ENCODE measurements around the gene CAPZB. TPM values are rescaled to one million over a fixed set of nuclear protein-coding genes. Genes with fewer than 3 reads are reported as not detected.
"Not testable (repeated sequence)": the region's sequence is repeated elsewhere in the genome, so short reads cannot be mapped to it uniquely, and the experiment has no call there.

Gene CAPZB
- 141 and 154 TPM in 2 replicates for total RNA-seq (2014; rRNA removed; shearing (Covaris generic))

DNA sequence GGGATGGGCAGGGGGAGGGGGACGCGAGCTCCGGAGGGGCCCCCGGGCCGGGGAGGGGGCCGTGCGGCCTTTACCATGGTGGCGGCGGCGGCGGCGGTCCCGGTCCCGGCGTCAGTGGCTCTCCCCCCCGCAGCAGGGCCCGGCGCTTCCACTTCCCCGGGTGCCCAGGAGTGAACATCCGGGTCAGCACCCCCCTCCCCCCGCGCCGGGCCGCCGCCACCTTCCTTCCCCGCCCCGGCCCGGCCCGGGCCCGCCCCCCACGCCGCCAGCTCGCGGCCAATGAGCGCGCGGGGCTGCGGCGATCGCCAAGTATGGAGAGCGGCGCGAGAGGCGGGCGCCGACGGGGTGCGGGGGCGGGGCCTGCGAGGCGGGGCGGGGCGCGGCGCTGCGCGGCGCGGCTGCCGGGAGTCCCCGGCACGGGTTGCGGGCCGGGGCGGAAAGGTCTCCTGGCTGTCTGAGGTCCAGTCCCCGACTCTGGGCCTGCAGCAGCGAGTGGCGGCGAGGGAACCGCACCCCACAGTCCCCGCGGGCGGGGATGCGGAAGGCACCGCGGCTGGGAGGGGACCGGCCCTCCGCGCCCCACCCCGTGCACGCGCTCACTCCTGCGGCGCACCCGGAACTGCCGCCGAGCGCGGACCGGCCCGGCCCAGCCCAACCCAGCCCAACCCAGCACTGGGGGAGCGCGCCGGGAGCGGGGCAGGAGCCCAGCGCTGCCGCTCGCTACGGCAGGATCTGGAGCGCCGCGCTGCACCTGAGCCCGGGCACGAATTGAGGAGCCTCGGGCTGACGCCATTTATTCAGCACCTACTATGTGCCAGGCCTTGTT, at the start of gene CAPZB:
Gene CAPZB (minus strand): TSS at position 178 of the 826 bp plus-strand sequence. CDS start 101 bp downstream, at position 77.
- DNase-seq (ENCODE audit: low read depth) = peak; percentile 97

DNA sequence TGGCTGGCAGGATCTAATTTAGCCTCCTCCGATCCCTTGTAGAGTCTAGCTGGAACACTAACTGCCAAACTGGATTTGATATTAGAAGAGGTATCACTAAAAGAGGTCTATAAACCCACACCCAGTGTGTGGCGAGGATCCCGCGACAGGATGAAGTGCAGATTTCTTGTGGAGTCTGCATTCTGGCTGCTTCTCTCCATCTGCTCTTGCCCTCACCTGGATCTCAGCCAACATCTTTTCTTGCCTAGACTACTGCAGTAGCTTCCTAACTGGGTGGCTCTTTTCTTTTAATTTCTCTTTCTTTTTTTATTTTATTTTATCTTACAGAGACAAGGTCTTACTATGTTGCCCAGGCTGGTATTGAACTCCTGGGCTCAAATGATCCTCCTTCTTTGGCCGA, 48.9 kb upstream of the CAPZB start:
- DNase-seq (ENCODE audit: low read depth) = no peak

DNA sequence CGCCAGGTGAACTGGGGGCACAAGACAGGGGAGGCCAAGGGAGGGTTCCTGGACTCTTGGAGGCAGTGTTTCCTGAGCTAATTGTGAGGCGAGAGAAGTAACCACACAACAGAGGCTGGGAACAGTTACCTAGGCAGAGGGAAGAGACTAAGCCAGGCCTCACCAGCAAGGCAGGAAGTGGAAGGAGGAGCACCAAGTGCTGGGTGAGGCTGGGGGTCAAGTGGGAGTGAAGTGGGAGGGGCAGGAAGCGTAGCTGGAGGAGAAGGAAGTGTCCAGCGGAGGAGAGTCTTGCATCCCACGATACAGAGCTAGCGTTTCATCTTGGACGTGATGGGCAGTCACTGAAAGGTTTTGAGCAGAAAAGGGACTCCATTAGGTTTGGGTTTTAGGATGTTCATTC, 48.3 kb upstream of the CAPZB start:
- DNase-seq (ENCODE audit: low read depth) = peak; percentile 20

DNA sequence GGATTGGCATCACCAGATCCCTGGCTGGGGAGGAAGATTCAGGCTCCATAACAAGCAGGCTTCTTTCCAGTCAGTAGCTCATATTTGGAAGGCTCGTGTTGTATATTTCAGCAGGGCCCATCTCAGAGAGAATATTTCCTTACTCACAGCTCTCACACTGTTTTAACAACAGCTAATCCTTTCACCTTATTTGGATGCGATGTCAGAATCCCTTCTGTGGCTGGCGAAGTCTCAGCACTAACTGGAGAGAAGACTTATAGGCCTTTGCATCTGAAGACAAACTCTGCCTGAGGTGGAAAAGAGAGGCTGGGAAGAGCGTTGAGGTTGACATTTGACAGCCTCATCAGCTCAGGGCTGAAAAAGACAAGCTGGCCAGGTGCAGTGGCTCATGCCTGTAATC, 47.2 kb upstream of the CAPZB start:
- no peak for DNase-seq (ENCODE audit: low read depth)

DNA sequence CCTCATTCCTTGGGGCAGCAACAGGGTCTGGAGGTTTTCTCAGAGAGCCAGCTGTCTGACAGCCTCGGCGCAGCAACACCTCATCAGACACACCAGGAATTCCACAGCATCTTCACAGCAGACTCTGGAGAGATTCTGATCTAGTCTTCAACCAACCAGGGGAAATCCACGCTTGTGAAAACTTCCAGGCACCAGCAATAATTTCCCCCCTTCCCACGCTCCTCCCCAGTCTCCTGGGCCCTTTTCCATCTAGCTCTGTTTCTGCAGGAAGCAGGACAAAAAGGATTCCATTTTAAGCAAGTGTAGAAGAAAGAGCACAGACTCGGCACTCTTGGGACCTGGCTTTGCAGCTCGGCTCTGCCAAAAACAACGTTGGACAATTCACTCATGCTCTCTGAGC, 44.3 kb upstream of the CAPZB start:
- DNase-seq (ENCODE audit: low read depth) = no peak

DNA sequence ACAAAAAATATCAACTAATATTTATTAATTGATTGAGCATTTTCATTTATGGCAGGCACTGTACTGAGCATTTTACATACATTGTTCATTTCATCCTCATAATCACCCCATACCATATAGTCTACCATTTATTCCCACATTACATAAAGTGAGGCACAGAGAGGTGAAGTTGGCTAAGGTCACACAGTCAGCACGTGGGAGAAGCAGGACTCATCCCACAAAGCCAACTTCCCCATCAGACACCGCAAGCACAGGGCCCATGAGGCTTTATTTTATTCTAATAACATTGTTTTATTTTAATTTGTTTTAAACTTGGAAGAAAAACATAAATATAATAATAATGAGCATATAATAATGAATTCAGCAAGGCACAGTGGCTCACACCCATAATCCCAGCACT, 43.1 kb upstream of the CAPZB start:
- DNase-seq (ENCODE audit: low read depth) = no peak

DNA sequence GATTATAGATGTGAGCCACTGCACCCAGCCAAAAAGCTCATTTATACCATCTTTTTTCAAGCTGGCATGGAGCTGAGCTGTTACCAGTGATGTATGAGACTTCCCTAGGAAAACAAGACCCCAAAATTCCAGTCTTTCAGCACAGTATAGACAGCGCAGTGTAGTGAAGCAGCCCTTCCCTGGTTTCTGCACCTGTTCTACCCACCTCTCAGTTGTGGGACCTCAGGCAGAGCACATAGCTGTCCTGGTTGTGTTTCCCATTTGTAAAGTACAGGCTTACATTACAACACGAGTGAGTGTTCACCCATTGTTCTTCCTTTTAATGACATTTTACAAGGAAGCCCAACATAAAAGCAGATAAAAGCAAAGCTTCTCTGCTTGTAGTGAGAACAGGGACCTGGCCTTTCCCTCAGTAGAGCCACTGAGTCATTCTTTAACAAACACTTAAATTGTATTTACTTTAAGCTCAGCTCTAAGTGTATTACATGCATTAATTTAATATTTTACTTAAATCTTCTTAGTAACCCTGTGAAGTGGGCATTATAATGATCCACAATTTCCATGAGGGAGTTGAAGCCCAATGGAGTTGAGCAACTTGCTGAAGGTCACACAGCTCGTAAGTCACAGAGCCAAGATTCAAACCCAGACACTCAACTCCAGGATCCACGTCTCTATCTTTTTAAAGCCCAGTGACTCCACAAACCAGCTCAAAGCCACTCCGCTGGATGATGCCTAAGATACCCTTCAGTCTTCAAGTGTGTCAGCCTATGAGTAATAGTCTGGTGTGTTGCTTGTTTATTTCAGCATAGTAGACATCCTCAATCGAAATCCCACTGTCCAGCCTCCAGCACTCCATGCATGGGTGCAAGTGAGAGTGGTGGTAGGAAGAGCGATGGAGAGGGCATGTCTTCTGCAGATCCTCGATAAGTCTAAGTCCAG, 40.5 kb upstream of the CAPZB start:
- no peak for DNase-seq (ENCODE audit: low read depth)

DNA sequence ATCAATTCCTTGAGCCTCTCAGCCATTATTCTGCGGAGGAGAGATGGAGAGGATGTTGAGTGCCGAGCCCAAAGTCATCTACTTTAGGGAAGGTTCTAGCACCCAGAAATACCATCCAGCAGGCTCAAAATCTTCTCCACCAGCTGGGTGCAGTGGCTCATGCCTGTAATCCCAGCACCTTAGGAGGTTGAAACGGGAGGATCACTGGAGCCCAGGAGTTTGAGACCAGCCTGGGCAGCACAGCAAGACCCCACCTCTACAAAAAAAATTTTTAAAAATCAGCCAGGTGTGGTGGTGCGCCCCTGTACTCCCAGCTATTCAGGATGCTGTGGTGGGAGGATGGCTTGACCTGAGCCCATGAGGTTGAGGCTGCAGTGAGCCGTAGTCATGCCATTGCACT, 39.5 kb upstream of the CAPZB start:
- no peak for DNase-seq (ENCODE audit: low read depth)

DNA sequence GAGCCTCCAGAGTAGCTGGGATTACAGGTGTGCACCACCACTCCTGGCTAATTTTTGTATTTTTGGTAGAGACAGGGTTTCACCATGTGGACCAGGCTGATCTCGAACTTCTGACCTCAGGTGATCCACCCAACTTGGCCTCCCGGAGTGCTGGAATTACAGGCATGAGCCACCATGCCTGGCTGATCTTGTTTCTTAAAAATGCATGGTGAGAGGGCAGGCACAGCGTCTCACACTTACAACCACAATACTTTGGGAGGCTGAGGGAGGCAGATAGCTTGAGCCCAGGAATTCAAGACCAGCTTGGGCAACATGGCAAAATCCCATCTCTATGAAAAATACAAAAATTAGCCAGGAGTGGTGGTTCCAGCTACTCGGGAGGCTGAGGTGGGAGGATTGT, 37.2 kb upstream of the CAPZB start:
- DNase-seq (ENCODE audit: low read depth) = not testable (repeated sequence)

DNA sequence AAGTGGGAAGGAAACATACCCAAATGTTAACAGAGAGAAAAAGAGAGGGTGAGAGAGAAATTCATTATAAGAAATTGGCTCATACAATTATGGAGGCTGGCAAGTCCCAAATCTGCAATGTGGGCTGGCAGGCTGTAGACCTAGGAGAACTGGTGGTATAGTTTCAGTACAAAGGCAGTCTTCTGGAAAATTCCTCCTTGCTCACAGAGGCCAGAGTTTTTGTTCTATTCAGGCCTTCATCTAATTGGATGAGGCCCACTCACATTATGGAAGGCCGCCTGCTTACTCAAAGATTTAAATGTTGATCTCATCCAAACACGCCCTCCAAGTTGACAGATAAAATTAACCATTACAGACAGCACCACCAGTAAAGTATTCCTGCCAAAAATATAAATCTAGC, 36.1 kb upstream of the CAPZB start:
- DNase-seq (ENCODE audit: low read depth) = no peak

DNA sequence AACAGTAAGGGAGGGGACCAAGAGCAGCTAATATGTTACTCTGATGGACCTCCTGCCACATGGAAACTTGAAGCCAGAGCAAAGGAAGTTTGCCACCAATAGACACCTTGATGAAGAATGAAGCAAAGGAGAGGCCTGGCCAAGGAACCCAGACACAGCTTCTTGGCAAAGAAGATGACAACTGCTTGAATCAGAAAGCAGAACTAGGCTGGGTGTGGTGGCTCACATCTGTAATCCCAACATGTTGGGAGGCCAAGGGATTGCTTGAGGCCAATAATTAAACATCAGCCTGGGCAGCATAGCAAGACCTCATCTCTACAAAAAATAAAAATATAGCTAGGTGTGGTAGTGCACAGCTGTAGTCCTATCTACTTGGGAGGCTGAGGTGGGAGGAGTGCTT, 31.7 kb upstream of the CAPZB start:
- DNase-seq (ENCODE audit: low read depth) = no peak

DNA sequence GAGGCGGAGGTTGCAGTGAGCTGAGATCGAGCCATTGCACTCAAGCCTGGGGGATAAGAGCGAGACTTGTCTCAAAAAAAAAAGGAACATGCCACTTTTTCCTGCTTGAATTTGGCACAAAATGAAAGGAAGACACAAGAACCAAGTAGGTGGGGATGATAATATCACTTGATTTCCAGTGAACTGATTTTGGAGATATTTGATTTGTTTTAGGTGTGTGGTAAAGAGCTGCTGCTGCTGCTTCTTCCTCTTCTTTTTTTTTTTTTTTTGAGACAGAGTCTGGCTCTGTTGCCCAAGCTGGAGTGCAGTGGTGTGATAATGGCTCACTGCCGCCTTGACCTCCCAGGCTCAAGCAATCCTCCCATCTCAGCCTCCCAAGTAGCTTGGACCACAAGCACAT, 29.9 kb upstream of the CAPZB start:
- DNase-seq (ENCODE audit: low read depth) = no peak

DNA sequence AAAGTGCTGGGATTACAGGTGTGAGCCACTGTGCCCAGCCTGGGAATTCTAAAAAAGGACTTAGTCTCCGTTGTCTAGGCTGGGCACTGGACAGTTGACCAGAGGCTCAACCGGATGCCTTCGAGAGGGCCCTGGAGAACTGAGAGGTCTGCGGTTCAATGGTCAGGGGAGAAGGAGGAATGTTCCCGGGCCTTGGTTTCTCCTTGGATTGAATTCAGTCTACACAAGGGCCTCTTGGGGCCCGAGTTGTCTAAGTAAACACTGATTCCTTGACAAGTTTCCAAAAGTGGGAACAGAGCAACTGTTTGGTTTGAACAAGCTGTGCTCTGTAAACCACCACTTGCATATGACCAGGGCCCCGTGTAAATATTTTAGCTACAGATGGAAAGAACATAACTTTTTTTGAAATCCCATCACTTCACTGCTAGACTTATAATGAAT, 29.1 kb upstream of the CAPZB start:
- no peak for DNase-seq (ENCODE audit: low read depth)

DNA sequence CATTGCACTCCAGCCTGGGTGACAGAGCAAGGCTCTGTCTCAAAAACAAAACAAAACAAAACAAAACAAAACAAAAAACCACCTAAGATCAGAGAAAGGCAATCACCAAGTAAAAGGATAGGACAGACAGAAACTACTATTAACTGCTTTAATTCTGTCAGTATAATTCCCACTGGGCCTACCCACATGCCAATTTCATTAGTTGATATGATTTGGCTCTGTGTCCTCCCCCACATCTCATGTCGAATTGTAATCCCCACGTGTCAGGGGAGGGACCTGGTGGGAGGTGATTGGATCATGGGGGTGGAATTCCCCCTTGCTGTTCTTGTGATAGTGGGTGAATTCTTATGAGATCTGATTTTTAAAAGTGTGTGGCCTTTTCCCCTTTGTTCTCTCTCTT, 27.2 kb upstream of the CAPZB start:
- DNase-seq (ENCODE audit: low read depth) = peak; percentile 66

DNA sequence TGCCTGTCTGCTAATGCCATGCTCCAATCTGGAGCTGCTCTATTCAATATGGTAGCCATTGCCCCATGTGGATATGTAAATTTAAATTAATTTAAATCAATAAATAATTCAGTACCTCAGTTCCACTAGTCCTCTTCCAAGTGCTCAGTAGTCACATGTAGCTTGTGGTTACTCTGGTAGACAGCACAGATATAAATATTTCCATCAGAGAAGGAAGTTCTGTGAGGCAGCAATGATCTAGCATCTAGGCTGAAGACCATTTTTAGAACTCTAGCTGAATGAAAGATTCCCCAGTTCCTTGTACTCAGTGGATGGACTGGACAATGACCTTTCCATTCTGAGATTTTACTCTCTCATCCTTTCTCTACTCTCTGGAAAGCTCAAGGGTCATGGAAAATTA, 25.8 kb upstream of the CAPZB start:
- DNase-seq (ENCODE audit: low read depth) = no peak

DNA sequence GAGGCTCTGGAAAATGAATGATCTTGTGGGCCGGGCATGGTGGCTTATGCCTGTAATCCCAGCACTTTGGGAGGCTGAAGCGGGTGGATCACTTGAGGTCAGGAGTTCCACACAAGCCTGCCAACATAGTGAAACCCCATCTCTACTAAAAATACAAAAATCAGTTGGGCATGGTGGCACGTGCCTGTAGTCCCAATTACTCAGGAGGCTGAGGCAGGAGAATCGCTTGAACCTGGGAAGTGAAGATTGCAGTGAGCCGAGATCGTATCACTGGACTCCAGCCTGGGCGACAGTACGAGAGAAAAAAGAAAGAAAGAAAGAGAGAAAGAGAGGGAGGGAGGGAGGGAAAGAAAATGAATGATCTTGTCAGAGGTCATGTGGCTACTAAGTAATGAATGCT, 24.3 kb upstream of the CAPZB start:
- DNase-seq (ENCODE audit: low read depth) = not testable (repeated sequence)

DNA sequence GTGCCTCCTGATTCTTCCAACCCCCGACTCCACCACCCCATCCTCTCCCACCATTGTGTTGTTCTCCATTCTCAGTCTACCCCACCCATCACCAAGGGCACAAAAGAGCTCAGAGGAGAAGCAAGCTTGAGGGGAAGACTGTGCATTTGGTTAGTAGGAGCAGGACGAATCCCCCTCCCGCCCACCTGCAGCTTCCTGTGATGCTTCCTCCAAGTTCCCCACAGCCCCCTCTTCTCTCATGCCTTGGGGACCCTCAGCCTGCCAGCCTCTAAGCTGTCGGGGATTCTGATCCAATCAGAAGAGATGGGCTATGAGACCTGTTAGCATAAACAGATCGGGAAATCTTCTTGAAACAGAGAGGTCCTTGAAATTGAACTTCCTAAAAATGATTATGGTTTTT, 22.2 kb upstream of the CAPZB start:
- DNase-seq (ENCODE audit: low read depth) = no peak

DNA sequence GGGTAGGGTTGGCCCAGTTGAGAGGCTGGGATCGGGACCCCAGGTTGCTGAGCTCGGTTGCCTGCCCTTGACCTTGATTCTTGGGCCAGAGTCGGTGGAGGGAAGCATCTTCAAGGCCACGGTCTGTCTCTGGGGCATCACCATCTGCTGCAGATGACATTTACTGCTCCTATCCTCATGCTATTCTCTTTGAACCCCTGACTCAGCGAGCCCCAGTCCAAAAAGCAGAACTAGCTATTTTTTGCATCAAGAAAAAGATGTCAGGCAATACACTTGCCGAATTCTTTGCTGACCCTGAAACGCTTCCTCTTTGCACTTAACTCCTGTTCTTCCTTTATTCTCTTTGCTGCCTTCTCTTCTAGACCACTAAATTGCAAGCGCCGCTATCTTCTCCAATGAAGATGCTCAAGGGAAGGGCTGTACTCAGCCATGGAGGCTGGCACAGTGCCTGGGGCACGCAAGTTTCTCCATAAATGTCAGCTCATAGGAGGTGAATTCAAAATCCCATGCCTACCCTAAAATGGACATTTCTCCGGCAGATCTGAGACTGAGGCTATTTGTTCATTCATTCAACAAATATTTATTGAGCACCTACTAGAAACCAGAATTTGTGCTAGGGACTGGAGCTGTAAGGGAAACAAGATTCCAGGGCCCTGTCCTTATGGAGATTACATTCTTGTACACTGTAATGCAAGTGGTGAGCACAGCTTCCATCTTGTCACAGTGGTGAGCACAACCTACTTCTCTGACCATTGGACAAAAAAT, 20.5 kb upstream of the CAPZB start:
- no peak for DNase-seq (ENCODE audit: low read depth)

DNA sequence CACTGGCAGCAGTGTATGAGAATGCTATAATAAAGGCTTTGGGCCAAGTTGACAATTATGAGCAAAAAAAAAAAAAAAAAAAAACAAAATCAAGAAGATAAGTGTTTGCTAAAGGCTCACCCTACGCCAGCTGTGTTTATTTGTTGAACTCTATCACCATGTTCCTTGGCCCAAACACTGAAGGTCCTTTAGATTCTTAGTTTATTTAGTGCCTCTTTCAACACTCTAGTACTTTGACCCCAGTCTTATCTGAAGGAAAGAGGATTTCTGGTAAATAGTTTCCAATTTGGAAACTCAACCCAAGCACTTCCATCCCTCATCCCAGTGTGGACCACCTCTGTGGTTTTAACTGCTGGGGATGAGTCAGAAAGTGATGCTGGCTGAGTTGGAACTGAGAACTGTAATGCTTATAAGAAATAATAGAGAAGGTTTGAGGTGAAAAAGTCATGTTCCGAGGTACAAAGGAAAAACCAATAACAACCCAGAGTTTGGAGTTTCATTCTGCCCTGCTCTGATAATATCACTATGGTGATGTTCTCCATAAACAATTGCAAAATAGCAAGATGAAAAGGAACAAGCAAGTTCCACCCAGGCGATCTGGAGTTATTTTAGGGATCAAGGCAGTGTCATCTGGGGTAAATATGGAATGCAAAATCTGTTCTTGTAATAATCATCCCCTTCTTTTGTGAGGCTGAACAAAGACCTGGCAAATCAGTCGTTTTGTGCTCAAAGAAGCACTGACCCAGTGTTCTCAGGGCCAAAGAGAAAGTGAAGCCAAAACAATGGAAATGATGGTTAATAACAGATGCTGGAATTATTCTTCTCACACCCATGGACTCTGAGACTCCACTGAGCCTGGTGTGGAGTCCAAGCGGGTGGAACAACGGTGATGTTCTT, 19.7 kb upstream of the CAPZB start:
- peak; percentile 76 for DNase-seq (ENCODE audit: low read depth)

DNA sequence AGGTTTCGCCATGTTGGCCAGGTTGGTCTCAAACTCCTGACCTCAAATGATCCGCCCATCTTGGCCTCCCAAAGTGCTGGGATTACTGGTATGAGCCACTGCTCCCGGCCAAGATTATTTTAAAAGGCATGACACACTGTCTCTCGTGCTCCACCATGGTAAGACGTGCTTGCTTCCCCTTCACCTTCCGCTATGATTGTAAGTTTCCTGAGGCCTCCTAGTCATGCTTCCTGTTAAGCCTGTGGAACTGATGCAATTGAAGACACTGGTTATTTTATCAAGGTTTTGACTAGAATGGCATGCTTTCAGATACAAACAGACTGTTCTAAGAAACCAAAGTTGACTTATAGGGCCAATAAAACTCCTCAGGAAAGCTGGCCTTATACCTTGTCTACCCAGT, 16.9 kb upstream of the CAPZB start:
- DNase-seq (ENCODE audit: low read depth) = not testable (repeated sequence)

DNA sequence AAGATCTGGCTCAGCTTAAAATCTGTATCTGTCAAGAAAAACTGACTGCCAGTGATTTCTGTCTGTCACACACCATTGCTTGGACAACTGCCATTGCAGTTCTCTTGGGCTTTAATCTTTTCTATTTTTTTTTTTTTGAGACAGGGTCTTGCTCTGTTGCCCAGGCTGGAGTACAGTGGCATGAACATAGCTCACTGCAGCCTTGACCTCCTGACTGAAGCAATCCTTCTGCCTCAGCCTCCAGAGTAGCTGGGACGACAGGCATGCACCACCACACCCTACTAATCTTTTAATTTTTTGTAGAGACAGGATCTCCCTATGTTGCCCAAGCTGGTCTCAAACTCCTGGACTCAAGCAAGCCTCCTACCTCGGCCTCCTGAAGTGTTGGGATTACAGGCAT, 14.5 kb upstream of the CAPZB start:
- not testable (repeated sequence) for DNase-seq (ENCODE audit: low read depth)

All from Daoy (cell line).